Mucosa of stomach (tissue), 1 donor: ENCODE measurements around the gene CXCL14.

Source experiments
- H3K27me3 ChIP-seq: one replicate; pipeline ENCODE4 v1.7.0; 2013; ENCODE audit warnings: mild to moderate bottlenecking, low read length; ENCODE audit not compliant: control insufficient read depth, insufficient read depth
- H3K36me3 ChIP-seq: one replicate; pipeline ENCODE4 v1.7.0; 2013; ENCODE audit warnings: low read length; ENCODE audit not compliant: control insufficient read depth, insufficient read depth
- H3K4me1 ChIP-seq: one replicate; pipeline ENCODE4 v1.7.0; 2013; ENCODE audit warnings: mild to moderate bottlenecking, low read length; ENCODE audit not compliant: control insufficient read depth, insufficient read depth
- H3K4me3 ChIP-seq: one replicate; pipeline ENCODE4 v1.7.0; 2013; ENCODE audit warnings: low read length
- H3K9ac ChIP-seq: one replicate; pipeline ENCODE4 v1.7.0; 2013; ENCODE audit warnings: mild to moderate bottlenecking, low read length, moderate library complexity
- H3K9me3 ChIP-seq: one replicate; pipeline ENCODE4 v1.7.0; 2013; ENCODE audit warnings: mild to moderate bottlenecking, low read length, moderate library complexity; ENCODE audit not compliant: control insufficient read depth
- donor health status: Pancreatic carcinoma.

The CXCL14 gene

DNA sequence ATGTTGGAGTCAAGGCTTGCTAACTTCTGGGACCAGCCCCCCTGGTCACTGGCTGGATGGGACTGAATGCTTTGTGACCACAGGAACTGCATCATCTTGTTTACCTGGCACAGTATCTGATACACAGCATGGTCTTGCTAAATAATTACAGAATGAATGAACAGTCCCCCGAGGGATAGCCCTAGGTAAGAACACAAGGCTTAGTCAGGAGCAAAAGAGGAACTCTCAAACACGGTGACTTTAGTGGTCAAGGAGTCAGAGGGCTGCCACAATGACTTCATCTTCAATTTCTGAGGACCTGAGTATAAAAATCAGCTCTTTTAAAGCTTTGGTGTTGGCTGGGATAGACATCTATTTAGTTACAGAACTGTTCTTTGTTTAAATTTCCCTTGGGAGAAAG, 15.1 kb upstream of the CXCL14 start:
- H3K27me3 ChIP-seq = no peaks in the 10 kb centered on the region
- no peaks in the 10 kb centered on the region for H3K9me3 ChIP-seq
- no peaks in the 10 kb centered on the region for H3K36me3 ChIP-seq
- H3K9ac ChIP-seq = no peak overlapping the region
- no peak overlapping the region for H3K4me3 ChIP-seq
- H3K4me1 ChIP-seq = no peaks in the 10 kb centered on the region

DNA sequence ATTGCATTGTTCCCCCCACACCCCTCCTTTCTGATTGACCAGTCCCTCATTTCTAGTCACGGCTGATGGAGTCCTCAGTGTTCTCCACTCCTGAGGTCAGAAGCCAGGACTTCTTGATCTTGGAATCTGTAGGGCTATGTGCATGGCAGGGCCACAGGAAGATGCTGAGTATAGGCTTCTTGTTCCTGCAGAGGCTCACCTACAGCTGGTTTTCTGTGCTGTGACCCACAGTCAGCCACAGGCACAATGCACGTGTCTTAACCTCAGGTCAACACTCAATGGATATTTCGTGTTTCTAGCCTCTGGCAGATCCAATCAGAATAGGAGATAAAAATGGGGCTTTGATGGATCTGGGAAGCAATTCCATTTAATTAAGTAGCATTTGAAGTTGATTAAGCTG, 14.3 kb upstream of the CXCL14 start:
- no peaks in the 10 kb centered on the region for H3K9me3 ChIP-seq
- no peaks in the 10 kb centered on the region for H3K4me1 ChIP-seq
- H3K36me3 ChIP-seq = no peaks in the 10 kb centered on the region
- no peak overlapping the region for H3K4me3 ChIP-seq
- no peak overlapping the region for H3K9ac ChIP-seq
- no peaks in the 10 kb centered on the region for H3K27me3 ChIP-seq

DNA sequence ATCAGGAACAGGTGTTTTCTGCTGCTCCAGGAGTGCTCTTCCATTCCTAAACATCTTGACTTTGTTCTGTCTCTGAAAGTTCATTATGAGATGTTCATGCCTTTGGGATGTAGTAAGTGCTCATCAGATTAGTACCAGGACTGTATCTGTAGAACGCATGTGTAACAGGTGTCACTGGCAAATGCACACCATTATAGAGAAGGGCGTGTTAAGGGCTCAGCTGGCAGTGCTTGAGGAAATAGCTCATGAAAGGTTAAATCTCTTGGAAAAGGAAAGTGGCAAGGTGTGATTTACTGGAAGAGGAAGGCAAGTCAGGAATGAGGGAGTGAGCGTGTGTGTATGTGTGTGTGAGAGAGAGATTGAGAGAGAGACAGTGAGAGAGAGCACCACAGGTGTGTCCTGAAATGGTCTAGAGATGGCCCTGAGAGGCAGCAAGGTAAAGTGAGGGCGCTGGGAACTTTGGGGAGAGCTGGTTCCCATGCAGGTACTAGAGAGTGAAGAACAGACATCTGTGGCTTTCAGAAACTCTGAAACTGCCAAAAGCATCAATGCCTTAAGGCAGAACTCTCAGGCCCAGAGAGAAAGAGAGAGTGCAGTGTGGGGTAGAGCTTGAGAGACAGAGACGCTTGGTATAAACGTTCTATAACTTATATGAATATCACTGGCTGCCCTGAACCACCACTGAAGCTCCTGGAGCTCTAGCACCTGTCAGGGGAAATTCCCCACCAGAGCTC, 13.7 kb upstream of the CXCL14 start:
- H3K27me3 ChIP-seq = no peaks in the 10 kb centered on the region
- H3K36me3 ChIP-seq = no peaks in the 10 kb centered on the region
- H3K9me3 ChIP-seq = no peaks in the 10 kb centered on the region
- no peaks in the 10 kb centered on the region for H3K4me1 ChIP-seq
- H3K9ac ChIP-seq = no peak overlapping the region
- H3K4me3 ChIP-seq = no peak overlapping the region

DNA sequence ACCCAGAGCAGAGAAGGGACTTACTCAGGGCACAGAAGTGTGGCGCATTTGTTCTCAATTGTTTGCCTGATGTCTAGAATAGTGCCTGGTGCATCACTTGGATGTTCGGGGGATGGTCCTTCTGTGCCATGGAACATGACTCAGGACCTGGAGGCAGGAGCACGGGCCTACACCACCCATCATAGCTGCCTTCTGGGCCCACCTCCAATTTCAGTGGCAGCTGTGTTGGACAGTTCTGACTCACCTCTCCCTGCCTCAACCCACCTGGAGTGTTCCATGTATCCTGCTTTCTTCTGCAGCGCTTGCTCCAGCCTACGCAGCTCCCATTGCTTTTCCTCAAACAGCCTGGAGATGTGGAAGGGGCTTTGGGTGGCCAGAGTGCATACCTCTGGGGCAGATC, 12.5 kb upstream of the CXCL14 start:
- Histone ChIP-seq H3K9ac (no peak overlapping the region), H3K36me3 (no peaks in the 10 kb centered on the region), H3K9me3 (no peaks in the 10 kb centered on the region), H3K27me3 (no peaks in the 10 kb centered on the region), H3K4me1 (no peaks in the 10 kb centered on the region), H3K4me3 (no peak overlapping the region)

DNA sequence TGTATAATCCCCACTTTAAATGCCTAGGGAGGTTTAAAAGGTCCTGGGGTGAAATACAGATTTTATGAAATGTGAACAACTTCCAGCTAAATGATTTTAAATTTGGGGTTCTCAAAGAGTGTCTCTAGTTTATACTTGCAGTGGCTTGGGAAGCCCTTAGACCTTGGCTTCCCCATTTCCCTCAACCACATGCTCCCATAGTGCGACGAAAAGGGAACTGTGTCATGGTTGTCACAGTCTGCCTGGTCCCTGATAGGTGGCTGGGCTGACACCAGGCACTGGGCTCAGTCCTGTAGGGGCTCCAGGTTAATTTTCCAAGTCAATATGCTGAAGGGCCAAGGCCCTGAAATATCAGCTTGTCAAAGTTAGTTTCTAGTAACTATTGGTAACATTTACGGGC, 10.4 kb upstream of the CXCL14 start:
- no peak overlapping the region for H3K9ac ChIP-seq
- H3K4me3 ChIP-seq = no peak overlapping the region
- H3K27me3 ChIP-seq = no peaks in the 10 kb centered on the region
- no peaks in the 10 kb centered on the region for H3K9me3 ChIP-seq
- H3K36me3 ChIP-seq = no peaks in the 10 kb centered on the region
- H3K4me1 ChIP-seq = no peaks in the 10 kb centered on the region

DNA sequence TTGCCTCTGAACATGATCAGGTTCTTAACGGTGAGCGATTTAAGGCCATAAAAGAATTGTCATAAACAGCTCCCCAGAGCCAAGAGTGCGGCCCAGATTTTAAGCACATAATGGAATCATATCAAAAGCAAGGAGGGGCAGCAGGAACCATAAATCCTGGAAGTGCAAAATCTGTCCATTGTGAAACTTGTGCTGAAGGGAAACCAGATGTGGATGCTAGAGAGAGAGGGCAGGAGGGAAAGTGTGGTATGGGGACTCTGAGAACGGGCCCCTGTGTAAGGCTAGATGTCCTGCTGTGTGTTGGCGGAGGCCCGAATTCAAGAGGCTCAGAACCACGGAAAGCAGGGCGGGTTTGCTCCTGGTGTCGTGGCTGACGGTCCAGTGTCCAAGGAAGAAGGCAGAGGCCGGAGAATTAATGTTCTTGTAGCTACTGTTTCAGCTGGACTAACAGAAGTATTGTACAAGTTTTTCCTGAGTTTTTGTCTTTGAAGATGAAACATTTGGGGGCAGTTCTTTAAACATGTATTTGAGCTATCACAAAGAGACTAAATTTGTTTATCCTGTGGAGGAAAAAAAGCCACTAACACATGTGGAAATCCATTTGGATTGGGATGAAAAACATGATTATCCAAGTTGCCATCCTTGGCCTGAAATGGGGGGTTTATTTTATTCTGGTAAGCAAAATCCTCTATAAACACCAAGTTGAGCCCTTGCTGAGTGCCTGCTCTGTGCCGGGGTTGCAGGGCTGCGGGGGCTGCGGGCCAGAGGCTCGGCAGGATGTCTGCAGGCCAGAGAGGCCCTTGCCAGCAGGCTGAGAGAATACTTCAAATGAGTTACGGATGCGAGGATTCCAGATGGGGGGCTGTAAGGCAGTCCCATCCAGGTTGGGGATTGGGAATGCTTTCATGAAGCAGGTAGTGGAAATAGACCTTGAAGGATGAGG, 9.2 kb upstream of the CXCL14 start:
- Histone ChIP-seq H3K9me3 (no peaks in the 10 kb centered on the region), H3K4me3 (no peak overlapping the region), H3K4me1 (no peaks in the 10 kb centered on the region), H3K36me3 (no peaks in the 10 kb centered on the region), H3K9ac (no peak overlapping the region), H3K27me3 (no peaks in the 10 kb centered on the region)

DNA sequence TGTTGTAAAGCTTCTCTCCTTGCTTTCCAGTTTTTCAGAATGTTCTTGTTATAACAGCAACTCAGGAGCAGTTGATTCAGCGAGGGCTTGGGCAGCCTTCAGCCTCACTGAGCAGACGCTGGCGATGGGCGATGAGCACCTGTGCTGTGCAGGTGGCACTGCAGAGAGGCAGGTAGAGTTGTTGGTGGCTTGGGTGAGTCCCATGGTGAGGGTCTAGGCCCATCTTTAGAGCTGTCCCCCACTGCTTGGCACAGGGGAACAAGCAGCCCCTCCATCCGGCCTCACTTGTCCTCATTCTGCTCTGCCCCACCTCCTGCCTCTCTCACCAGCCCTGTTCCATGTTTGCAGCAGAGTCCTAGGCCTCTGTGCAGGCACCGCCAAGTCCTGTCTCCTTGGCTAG, 6.1 kb upstream of the CXCL14 start:
- no peak overlapping the region for H3K4me3 ChIP-seq
- peaks cover 5% of the 10 kb centered on the region for H3K27me3 ChIP-seq
- H3K9ac ChIP-seq = no peak overlapping the region
- H3K4me1 ChIP-seq = no peaks in the 10 kb centered on the region
- H3K9me3 ChIP-seq = no peaks in the 10 kb centered on the region
- no peaks in the 10 kb centered on the region for H3K36me3 ChIP-seq

DNA sequence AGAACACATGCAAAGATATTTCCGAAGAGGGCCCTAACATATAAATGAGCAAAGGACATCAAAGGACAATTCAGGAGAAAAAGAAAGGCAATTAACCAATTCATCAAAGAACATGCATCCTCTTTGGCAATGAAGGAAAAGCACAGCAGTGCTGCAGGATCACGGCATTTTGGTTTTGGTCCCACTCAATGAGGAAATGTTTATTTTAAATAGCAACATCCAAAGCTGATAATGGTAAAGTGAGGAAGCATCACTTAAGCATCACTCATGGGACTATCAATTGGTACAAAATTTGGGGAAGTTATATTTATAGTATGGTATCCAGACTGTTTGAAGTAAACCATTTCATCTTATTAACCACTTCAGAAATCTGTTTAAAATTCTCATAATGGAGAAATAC, 5.5 kb upstream of the CXCL14 start:
- Histone ChIP-seq H3K9ac (no peak overlapping the region), H3K27me3 (peaks cover 10% of the 10 kb centered on the region), H3K36me3 (no peaks in the 10 kb centered on the region), H3K9me3 (no peaks in the 10 kb centered on the region), H3K4me3 (no peak overlapping the region), H3K4me1 (no peaks in the 10 kb centered on the region)

DNA sequence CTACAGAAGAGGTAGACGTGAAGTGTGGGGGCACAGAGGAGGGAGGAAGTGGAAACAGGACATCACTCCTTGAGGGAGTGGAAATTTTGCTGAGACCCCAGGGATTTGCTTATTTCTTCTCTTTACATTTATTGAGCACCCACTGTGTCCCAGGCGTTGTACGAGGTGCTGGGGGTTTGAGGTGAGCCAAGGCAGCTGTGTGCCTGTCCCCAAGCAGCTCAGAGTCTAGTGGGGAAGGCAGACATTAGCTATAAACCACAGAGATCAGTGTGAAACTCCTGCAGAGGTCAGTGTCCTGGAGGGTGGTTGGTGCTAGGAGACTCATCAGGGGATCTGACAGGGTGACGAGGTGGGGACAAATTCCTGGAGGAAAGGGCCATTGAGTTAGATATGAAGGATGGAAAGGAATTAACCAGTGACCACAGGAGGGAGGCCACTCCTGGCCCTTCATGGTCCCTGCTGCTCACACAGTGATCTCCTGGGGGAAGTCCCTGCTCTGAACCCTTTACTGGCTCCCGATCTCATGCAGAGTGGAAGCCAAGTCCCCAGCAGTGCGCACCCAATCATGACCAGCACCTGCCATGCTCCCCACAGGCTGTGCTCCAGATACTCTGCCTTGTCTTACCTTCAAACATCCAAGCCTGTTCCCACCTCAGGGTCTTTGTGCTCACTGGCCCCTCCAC, 3.4 kb upstream of the CXCL14 start:
- no peak overlapping the region for H3K4me3 ChIP-seq
- no peak overlapping the region for H3K9ac ChIP-seq
- H3K9me3 ChIP-seq = no peaks in the 10 kb centered on the region
- H3K4me1 ChIP-seq = no peaks in the 10 kb centered on the region
- H3K27me3 ChIP-seq = peaks cover 30% of the 10 kb centered on the region
- no peaks in the 10 kb centered on the region for H3K36me3 ChIP-seq

DNA sequence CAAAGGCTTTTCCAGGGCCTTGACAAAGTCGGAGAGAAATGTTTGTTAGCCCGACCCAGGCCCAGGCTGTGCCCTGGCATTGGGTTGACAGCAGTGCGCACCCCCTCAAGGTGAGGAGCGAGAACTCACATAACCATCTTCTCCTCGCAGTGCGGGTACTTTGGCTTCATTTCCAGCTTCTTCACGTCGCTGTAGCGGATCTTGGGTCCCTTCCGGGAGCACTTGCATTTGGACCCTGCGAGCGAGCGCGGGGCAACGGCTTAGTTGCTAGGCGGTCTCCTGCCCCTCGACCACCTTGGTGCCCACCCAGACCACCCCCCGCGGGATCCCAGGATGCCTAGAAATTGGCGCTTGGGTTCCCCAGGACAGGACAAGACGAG, 496 bp downstream of the CXCL14 start:
- Histone ChIP-seq H3K9me3 (no peaks in the 10 kb centered on the region), H3K4me1 (no peaks in the 10 kb centered on the region), H3K4me3 (no peak overlapping the region), H3K27me3 (peaks cover 44% of the 10 kb centered on the region), H3K9ac (no peak overlapping the region), H3K36me3 (no peaks in the 10 kb centered on the region)

DNA sequence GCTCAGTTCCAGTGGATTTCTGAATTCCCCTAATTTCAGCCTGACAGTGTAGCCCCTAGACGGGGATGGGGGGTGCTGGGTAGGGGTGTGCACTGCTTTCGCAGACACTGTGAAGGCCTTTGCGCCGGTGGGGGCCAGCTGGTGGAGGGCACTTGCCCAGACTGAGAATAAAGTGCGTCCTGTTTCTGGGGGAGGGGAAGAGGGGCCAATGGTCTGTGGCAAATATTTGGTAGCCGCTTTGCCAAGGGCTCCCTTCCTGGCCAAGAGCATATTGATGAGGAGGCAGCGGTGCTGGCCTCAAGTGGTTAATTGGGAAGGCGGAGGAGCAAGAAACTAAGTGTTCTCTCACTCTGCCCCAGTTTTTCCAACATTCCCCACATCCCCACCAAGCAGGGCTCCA, 1.4 kb downstream of the CXCL14 start:
- H3K27me3 ChIP-seq = peaks cover 41% of the 10 kb centered on the region
- H3K4me1 ChIP-seq = no peaks in the 10 kb centered on the region
- no peak overlapping the region for H3K4me3 ChIP-seq
- H3K9ac ChIP-seq = no peak overlapping the region
- no peaks in the 10 kb centered on the region for H3K36me3 ChIP-seq
- H3K9me3 ChIP-seq = no peaks in the 10 kb centered on the region

DNA sequence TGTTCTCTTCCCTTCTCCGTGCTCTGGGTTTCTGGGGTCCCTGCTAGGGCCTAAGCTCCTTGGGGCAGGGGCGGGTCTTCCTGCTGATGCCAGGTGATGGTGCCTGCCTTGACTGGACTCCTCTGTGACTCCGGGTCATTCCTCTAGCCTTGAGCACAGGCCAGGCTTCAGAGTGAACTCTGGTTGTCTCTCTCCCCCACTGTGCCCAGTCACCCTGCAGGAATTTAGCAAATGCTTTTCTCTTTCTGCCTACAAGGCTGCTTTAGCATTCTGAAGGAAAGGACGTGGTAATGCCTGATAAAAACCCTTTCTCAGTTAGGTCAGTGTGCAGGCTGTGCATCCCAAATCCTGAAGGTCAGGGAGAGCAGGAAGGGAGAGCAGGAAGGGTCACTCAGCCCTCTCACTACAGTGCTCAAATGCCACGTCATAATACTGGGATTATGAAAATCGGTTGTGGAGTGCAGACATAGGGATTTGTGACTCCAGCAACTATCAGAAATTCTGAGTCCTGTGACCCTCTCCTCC, 2.7 kb downstream of the CXCL14 start:
- Histone ChIP-seq H3K36me3 (no peaks in the 10 kb centered on the region), H3K9ac (no peak overlapping the region), H3K27me3 (peaks cover 40% of the 10 kb centered on the region), H3K4me1 (no peaks in the 10 kb centered on the region), H3K9me3 (no peaks in the 10 kb centered on the region), H3K4me3 (no peak overlapping the region)
